ENCODE data around the gene B3GNT3. TPM values are rescaled to one million over a fixed set of nuclear protein-coding genes. Genes with fewer than 3 reads are reported as not detected.

B3GNT3 gene
- total RNA-seq, 4 donors from 2014 or later = 0.19 to 0.32 TPM; not detected in 2

DNA sequence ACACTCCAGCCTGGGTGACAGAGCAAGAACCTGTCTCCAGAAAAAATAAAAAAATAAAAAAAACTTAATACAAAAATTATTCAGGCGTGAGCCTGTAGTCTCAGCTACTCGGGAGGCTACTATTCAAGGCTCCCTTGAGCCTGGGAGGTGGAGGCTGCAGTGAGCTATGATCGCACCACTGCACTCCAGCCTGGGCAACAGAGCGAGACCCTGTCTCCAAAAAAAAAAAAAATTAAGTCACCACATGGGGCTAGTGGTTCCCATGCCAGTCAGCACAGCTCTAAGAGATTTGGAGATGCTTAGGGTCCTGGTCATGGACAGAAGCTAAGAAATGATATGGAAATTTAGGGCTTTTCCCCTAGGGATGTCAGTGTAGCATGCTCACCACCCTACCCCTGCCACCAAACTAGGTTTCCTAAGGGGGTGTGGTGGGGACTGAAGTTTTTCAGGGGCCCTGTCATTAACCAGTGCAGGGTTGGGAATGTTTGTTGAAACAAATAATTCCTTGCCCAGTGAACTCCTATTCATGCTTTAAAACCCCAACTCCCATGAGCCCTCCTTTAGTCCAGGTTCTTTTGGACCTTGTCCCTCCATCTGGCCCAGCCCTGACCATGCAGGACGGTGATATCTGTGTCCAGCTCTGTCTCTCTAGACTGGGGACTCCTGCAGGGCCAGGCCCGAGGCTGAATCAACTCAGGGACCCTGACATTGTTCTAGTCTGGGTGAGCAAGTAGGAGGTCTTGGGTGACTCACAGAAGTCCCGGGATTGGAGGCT, 41.9 kb upstream of the B3GNT3 start:
- no peak for ATAC-seq (ENCODE audit: low FRiP score)

DNA sequence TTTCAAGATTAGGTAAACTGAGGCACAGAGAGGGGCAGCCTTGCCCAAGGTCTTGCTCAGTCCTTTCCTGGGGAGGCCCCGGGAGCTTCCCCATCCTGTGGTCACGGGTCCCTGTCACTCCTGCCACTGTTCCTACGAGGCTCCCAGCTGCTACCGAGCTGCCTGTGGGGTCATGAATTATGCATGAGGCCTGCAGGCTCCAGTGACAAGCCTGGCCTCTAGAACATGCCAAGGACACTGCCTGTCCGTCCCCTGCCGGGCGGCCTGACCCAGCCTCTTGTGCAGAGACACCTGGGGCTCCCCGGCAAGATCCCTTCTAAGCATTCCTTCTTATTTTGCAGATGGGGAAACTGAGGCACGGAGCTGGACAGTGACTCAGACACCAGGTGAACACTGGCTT, 41.0 kb upstream of the B3GNT3 start:
- ATAC-seq (ENCODE audit: low FRiP score) (no peak), DNase-seq (ENCODE audit: low spot score) (no peak)
- TF ChIP-seq, protein P1, sequence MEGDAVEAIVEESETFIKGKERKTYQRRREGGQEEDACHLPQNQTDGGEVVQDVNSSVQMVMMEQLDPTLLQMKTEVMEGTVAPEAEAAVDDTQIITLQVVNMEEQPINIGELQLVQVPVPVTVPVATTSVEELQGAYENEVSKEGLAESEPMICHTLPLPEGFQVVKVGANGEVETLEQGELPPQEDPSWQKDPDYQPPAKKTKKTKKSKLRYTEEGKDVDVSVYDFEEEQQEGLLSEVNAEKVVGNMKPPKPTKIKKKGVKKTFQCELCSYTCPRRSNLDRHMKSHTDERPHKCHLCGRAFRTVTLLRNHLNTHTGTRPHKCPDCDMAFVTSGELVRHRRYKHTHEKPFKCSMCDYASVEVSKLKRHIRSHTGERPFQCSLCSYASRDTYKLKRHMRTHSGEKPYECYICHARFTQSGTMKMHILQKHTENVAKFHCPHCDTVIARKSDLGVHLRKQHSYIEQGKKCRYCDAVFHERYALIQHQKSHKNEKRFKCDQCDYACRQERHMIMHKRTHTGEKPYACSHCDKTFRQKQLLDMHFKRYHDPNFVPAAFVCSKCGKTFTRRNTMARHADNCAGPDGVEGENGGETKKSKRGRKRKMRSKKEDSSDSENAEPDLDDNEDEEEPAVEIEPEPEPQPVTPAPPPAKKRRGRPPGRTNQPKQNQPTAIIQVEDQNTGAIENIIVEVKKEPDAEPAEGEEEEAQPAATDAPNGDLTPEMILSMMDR (IDR thresholded peaks at IDR 0.05) = no peak

More for the DNA sequence above, 41.9 kb upstream of the B3GNT3 start:
- DNase-seq (ENCODE audit: low spot score) = no peak
- TF ChIP-seq, protein P1 (IDR thresholded peaks at IDR 0.05) = no peak

DNA sequence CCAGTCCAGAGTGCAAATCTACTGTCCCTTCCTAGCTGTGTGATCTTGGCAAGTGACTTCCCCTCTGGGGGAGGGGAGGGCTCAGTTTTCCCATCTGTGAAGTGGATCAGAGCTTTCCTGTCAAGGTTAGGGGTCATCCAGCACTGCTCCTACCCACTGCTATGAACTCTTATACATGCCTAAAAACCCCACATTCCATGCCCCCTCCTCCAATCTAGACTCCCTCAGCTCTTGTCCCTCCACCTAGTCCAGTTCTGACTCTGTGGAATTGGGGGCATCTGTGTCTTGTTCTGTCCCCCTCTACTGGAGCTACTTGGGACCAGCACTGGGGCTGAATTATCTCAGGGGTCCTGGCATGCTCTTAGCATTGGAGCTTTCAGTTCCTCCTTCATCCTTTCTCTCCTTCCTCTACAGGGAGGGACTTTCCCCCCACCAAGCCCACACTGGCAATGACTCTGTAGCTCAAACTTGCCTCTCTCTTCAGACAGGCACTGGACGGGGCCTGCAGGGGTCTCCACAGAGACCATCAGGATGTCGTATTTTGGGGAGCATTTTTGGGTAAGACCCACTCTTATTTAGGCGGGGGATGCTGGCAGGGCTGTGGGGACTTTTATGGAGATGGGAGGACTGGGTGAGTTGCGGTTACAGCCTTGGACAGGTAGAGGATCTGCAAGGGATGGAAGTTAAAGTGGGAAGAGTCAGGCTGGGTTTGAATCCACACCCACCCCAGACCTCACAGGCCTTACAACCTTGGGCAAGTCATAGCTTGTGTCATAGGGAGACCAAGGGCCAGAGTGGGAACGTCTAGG, 40.1 kb upstream of the B3GNT3 start:
- DNase-seq (ENCODE audit: low spot score) = no peak
- no peak for ATAC-seq (ENCODE audit: low FRiP score)
- TF ChIP-seq, protein P1 (IDR thresholded peaks at IDR 0.05) = no peak

DNA sequence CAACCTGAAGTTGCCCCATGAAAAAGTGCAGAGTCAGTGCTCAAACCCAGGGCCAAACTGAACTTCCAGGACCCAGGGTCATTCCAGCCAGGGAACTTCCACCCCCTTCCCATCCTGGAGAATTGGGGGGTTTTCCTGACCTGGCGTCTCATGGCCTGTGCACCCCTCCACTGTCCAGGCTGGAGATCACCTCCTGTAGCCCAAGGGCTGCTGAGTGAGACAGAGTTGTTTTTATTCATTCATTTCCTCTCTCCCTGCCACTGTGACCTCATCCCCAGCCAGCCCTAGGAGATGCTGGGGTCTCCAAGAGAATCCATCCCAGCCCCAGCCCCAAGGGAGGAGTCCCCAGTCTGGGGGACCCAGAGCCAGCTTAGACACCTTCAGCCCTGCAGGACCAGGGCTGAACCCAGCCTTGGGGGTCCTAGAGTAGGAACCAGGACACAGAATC, 39.5 kb upstream of the B3GNT3 start:
- TF ChIP-seq, protein P1 (IDR thresholded peaks at IDR 0.05) = no peak
- ATAC-seq (ENCODE audit: low FRiP score) (no peak), DNase-seq (ENCODE audit: low spot score) (no peak)

DNA sequence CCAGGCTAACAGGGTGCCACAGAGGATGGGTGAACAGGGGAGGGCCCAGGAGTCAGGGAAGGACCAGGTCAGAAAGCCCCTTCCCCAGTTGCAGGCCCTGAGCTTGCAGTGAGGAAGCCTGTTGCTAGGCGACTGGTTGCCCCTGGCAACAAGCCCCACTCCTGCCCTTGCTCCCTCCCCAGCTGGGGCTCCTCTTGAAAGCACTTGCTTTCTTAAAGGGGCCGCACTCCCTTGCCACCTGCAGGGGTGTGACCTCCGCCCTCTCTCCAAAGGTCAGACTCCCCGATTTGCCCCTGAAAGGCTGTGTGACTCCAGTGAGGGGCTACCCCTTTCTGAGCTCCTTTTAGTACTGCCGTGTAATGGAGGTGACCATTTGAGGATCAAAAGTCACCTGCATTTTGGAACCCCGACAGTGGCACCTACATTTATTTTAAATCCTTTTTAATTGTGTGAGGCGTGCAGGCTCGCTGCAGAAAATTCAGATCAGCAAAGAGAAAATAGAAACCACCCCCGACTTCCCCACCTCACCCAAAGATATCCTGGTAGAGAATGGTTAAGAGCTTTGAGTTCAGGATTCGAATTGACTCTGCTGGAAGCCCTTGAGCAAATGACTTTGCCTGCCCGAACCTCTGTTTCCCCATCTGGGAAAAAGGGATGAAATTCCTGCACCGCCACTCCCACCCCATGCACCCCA, 38.8 kb upstream of the B3GNT3 start:
- no peak for ATAC-seq (ENCODE audit: low FRiP score)
- DNase-seq (ENCODE audit: low spot score) = no peak

DNA sequence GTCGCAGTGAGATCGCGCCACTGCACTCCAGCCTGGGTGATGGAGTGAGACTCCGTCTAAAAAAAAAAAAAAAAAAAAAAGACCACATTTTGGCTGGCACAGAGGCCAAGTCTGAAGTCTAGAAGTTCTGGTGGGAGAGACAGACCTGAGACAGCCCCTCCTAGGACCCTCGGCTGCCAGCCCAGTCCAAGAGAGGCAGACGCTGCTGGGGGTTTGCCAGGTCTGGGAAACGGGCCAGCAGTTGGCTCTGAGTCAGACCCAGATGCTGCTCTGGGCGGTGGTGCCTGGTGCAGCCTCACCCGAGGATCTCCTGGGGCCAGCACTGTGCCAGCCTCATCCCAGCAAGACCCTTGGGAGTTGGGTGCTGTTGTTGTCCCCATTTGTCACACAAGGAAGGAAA, 37.8 kb upstream of the B3GNT3 start:
- peak; percentile 87 for ATAC-seq (ENCODE audit: low FRiP score)
- peak; percentile 71 for DNase-seq (ENCODE audit: low spot score)
- TF ChIP-seq, protein P1 (IDR thresholded peaks at IDR 0.05) = no peak

More for the DNA sequence above, 38.8 kb upstream of the B3GNT3 start:
- TF ChIP-seq, protein P1 (IDR thresholded peaks at IDR 0.05) = no peak
